Lung (tissue), 12 donors: ENCODE measurements around the gene DYNC2LI1. TPM values are rescaled to one million over a fixed set of nuclear protein-coding genes. Genes with fewer than 3 reads are reported as not detected.

Experiments used
- ATAC-seq: fragments of 200-7000 bp; cut with Tn5 transposase; one replicate; pipeline ENCODE4 v1.9.1; 2020; ENCODE audit warnings: moderate number of reproducible peaks; ENCODE audit not compliant: insufficient read depth, low FRiP score
- DNase-seq, 3 donors: peaks; one replicate each; pipeline ENCODE4 v3.0.0-alpha.2; 2013 to 2017
- H3K27ac ChIP-seq, 2 donors: one replicate each; pipeline ENCODE4 v1.5.1; 2013; ENCODE audit warnings: mild to moderate bottlenecking in 2 of 2, moderate library complexity in 2 of 2, control low read depth in 1 of 2, inconsistent platforms in 1 of 2, low read depth in 1 of 2, low read length in 1 of 2
- H3K27me3 ChIP-seq, 3 donors: one replicate each; pipeline ENCODE4 v1.5.1; 2013; ENCODE audit warnings: low read length in 2 of 3; ENCODE audit not compliant: control insufficient read depth in 3 of 3, insufficient read depth in 3 of 3
- H3K36me3 ChIP-seq, 4 donors: one replicate each; pipeline ENCODE4 v1.5.1; 2013; ENCODE audit warnings: low read length in 4 of 4, mild to moderate bottlenecking in 1 of 4, moderate library complexity in 1 of 4; ENCODE audit not compliant: control insufficient read depth in 4 of 4, insufficient read depth in 4 of 4
- H3K4me1 ChIP-seq, 5 donors: one replicate each; pipeline ENCODE4 v1.5.1; 2013; ENCODE audit warnings: low read length in 5 of 5, mild to moderate bottlenecking in 2 of 5, moderate library complexity in 1 of 5; ENCODE audit not compliant: control insufficient read depth in 5 of 5, insufficient read depth in 5 of 5
- H3K4me3 ChIP-seq: one replicate; pipeline ENCODE4 v1.5.1; 2013; ENCODE audit warnings: mild to moderate bottlenecking, control low read depth, moderate library complexity
- H3K9ac ChIP-seq, 2 donors: one replicate each; pipeline ENCODE4 v1.5.1; 2013; ENCODE audit warnings: low read length in 2 of 2, control low read depth in 1 of 2; ENCODE audit not compliant: insufficient read depth in 1 of 2
- H3K9me3 ChIP-seq, 4 donors: one replicate each; pipeline ENCODE4 v1.5.1; 2013; ENCODE audit warnings: low read length in 3 of 4, mild to moderate bottlenecking in 1 of 4, moderate library complexity in 1 of 4; ENCODE audit not compliant: control insufficient read depth in 4 of 4, insufficient read depth in 3 of 4
- CTCF ChIP-seq: IDR thresholded peaks from 2 replicates; pipeline ENCODE4 v1.5.1; 2012; ENCODE audit warnings: mild to moderate bottlenecking; ENCODE audit errors: control extremely low read depth, extremely low read depth
- WGBS, 2 donors: extraction: QIAGEN DNeasy Blood & Tissue Kit; methylation state at CpG; one replicate each; pipeline ENCODE4 v1.1.7; 2013; 5-methylcytosine and 5-hydroxymethylcytosine counted together
- polyA plus RNA-seq, 2 donors: library from polyadenylated mRNA; stranded (reverse); fragments of 200-250 nt; gene quantifications; one replicate each; pipeline ENCODE4 v1.2.1, GENCODE V29; 2013
- total RNA-seq, 2 donors: library from RNA; depleted of rRNA in 1 of 2; stranded (reverse); fragments of >200 nt in 1 of 2; gene quantifications; one replicate each; pipeline ENCODE4 v1.2.1, GENCODE V29; 2014 to 2021
- donor health status: control.
- donor health status: control.
- donor health status: Bipolar disorder and iron deficiency.
- donor health status: healthy.
- donor health status: DM: yes; HTN: yes; CAD: no.

The DYNC2LI1 gene
- total and polyA plus RNA-seq, 4 donors, result 15.4 to 99.7 (median 24.9) TPM

GRCh38 chr2:43822839-43823238, 49.0 kb downstream of the DYNC2LI1 start:
- Histone ChIP-seq H3K9me3 (peaks cover 0 to 1% (median 0%) of the 10 kb centered on the region in 4 donors), H3K4me1 (no peaks in the 10 kb centered on the region), H3K9ac (no peak overlapping the region), H3K27ac (no peak overlapping the region), H3K36me3 (no peaks in the 10 kb centered on the region), H3K27me3 (no peaks in the 10 kb centered on the region), H3K4me3 (no peak overlapping the region)
- no peak for TF ChIP-seq CTCF
- ATAC-seq (no peak), DNase-seq (no peak)
- WGBS, 2 donors, result 76 to 80% methylated on average over 7 of the region's 7 CpGs

- H3K9ac ChIP-seq, result no peak overlapping the region
- ATAC-seq, result no peak
- no peak for TF ChIP-seq CTCF
- peaks cover 0 to 1% (median 0%) of the 10 kb centered on the region in 4 donors for H3K9me3 ChIP-seq
- DNase-seq, result no peak
- WGBS, 2 donors, result 90 to 92% methylated on average over 11 of the region's 11 CpGs
- no peaks in the 10 kb centered on the region for H3K27me3 ChIP-seq
- no peak overlapping the region for H3K27ac ChIP-seq
- no peaks in the 10 kb centered on the region for H3K4me1 ChIP-seq
- no peaks in the 10 kb centered on the region for H3K36me3 ChIP-seq
- no peak overlapping the region for H3K4me3 ChIP-seq
These were observed 49.9 kb downstream of the DYNC2LI1 start for GRCh38 chr2:43823751-43824150.

GRCh38 chr2:43824512-43824911, 50.7 kb downstream of the DYNC2LI1 start:
- WGBS, 2 donors, result 91 to 94% methylated on average over 2 of the region's 2 CpGs
- Histone ChIP-seq H3K36me3 (no peaks in the 10 kb centered on the region), H3K9ac (no peak overlapping the region), H3K27ac (no peak overlapping the region), H3K27me3 (peaks cover 0 to 2% (median 0%) of the 10 kb centered on the region in 3 donors), H3K4me3 (no peak overlapping the region), H3K9me3 (peaks cover 0 to 1% (median 0%) of the 10 kb centered on the region in 4 donors), H3K4me1 (no peaks in the 10 kb centered on the region)
- DNase-seq (no peak), ATAC-seq (no peak)
- TF ChIP-seq CTCF, result no peak

- Histone ChIP-seq H3K36me3 (no peaks in the 10 kb centered on the region), H3K9me3 (peaks cover 0 to 1% (median 0%) of the 10 kb centered on the region in 4 donors), H3K27ac (no peak overlapping the region), H3K27me3 (peaks cover 0 to 6% (median 0%) of the 10 kb centered on the region in 3 donors), H3K9ac (no peak overlapping the region), H3K4me3 (no peak overlapping the region), H3K4me1 (no peaks in the 10 kb centered on the region)
- WGBS, 2 donors, result 89 to 94% methylated on average over 12 of the region's 12 CpGs
- no peak for TF ChIP-seq CTCF
- DNase-seq (no peak), ATAC-seq (no peak)
These were observed 51.2 kb downstream of the DYNC2LI1 start for GRCh38 chr2:43824951-43825493.
